B cell (primary cell): ENCODE results near the gene TLE2. TPM values are rescaled to one million over a fixed set of nuclear protein-coding genes. Genes with fewer than 3 reads are reported as not detected.

Experiments used
- ATAC-seq: fragments of 200-7000 bp; cut with Tn5 transposase; one replicate; pipeline ENCODE4 v1.10.0; 2021; ENCODE audit warnings: low read depth, mild to moderate bottlenecking, moderate number of reproducible peaks, moderate library complexity
- CTCF ChIA-PET: fragments of 350-600 bp; sonication (Branson Sonifier 250); formaldehyde crosslinking; loops from one replicate; lab custom pipeline; 2021; ENCODE audit warnings: antibody characterized with exemption, inconsistent platforms; lab: Charles Lee
- POLR2A ChIA-PET: fragments of 350-600 bp; sonication (Branson Sonifier 250); formaldehyde crosslinking; loops from one replicate; lab custom pipeline; 2021; ENCODE audit warnings: antibody characterized with exemption; lab: Charles Lee
- DNase-seq: peaks from one replicate; pipeline ENCODE4 v3.0.0; 2013
- H2AFZ ChIP-seq: 2 replicates; pipeline ENCODE4 v1.6.1; 2012; ENCODE audit warnings: mild to moderate bottlenecking, low read depth, low read length; ENCODE audit not compliant: insufficient read depth, poor library complexity, severe bottlenecking
- H3K27ac ChIP-seq, 2 donors: 1 replicate in 1 of 2; 2 replicates in 1 of 2; pipeline ENCODE4 v1.5.1; 2012 to 2013; ENCODE audit warnings: low read length in 2 of 2, mild to moderate bottlenecking in 2 of 2, moderate library complexity in 1 of 2
- H3K27me3 ChIP-seq, 4 experiments: fragments of 200-600 bp in 1 of 4; sonication (generic) in 1 of 4; replicated peaks in 1 of 4; 1 replicate in 2 of 4; 2 replicates in 2 of 4; pipeline versions ENCODE4 v1.6.1 to v1.7.0; 2013 to 2016; ENCODE audit warnings: low read length in 3 of 4, mild to moderate bottlenecking in 2 of 4, mixed read lengths in 1 of 4, moderate library complexity in 1 of 4; ENCODE audit not compliant: insufficient read depth in 4 of 4, control insufficient read depth in 3 of 4; ENCODE audit errors: control extremely low read depth in 1 of 4
- H3K36me3 ChIP-seq, 2 experiments: replicated peaks in 1 of 2; 1 replicate in 1 of 2; 2 replicates in 1 of 2; pipeline versions ENCODE4 v1.6.1 to v1.7.1; 2013; ENCODE audit warnings: low read length in 1 of 2; ENCODE audit not compliant: insufficient read depth in 2 of 2, control insufficient read depth in 1 of 2; ENCODE audit errors: control extremely low read depth in 1 of 2, extremely low read depth in 1 of 2
- H3K4me1 ChIP-seq, 2 donors: fragments of 200-600 bp in 1 of 2; sonication (generic) in 1 of 2; 1 replicate in 1 of 2; 2 replicates in 1 of 2; pipeline versions ENCODE4 v1.5.1 to v1.6.1; 2013 to 2017; ENCODE audit warnings: low read length in 2 of 2; ENCODE audit not compliant: control insufficient read depth in 2 of 2, insufficient read depth in 2 of 2
- H3K4me2 ChIP-seq: replicated peaks from 2 replicates; pipeline ENCODE3; 2012; ENCODE audit warnings: mild to moderate bottlenecking, low read depth, low read length; ENCODE audit not compliant: poor library complexity, severe bottlenecking
- H3K4me3 ChIP-seq, 5 experiments: fragments of 200-600 bp in 1 of 5; sonication (generic) in 1 of 5; 1 replicate in 3 of 5; 2 replicates in 2 of 5; pipeline versions ENCODE4 v1.5.1 to v1.7.0; 2011 to 2016; ENCODE audit warnings: low read length in 4 of 5, mild to moderate bottlenecking in 4 of 5, low read depth in 2 of 5, control low read depth in 1 of 5, moderate library complexity in 1 of 5; ENCODE audit not compliant: insufficient read depth in 1 of 5; ENCODE audit errors: control extremely low read depth in 1 of 5, extremely low read depth in 1 of 5
- H3K79me2 ChIP-seq: fragments of 200-600 bp; sonication (generic); one replicate; pipeline ENCODE4 v1.6.0; 2016; ENCODE audit warnings: low read length; ENCODE audit not compliant: control insufficient read depth, insufficient read depth
- H3K9ac ChIP-seq: fragments of 200-600 bp; sonication (generic); 2 replicates; pipeline ENCODE4 v1.6.1; 2017; ENCODE audit warnings: mild to moderate bottlenecking, low read length, moderate library complexity
- H3K9me3 ChIP-seq, 3 donors: one replicate each; pipeline versions ENCODE4 v1.6.1 to v1.7.1; 2013; ENCODE audit warnings: low read length in 2 of 3; ENCODE audit not compliant: control insufficient read depth in 2 of 3, insufficient read depth in 1 of 3; ENCODE audit errors: control extremely low read depth in 1 of 3
- H4K20me1 ChIP-seq: 2 replicates; pipeline ENCODE4 v1.6.0; 2012; ENCODE audit warnings: mild to moderate bottlenecking, low read length; ENCODE audit not compliant: insufficient read depth, control insufficient read depth, poor library complexity, severe bottlenecking
- H3K27ac Mint-ChIP-seq: one replicate; pipeline ENCODE4 v1.8.0; 2021; ENCODE audit warnings: mixed read lengths
- H3K27me3 Mint-ChIP-seq: one replicate; pipeline ENCODE4 v1.8.0; 2021; ENCODE audit warnings: mixed read lengths
- H3K4me1 Mint-ChIP-seq: one replicate; pipeline ENCODE4 v1.8.0; 2021; ENCODE audit warnings: mixed read lengths
- H3K4me3 Mint-ChIP-seq: one replicate; pipeline ENCODE4 v1.8.0; 2021; ENCODE audit warnings: mixed read lengths
- H3K9me3 Mint-ChIP-seq: one replicate; pipeline ENCODE4 v1.8.0; 2022; ENCODE audit warnings: mixed read lengths; ENCODE audit not compliant: insufficient read depth
- CTCF ChIP-seq: fragments of 200-600 bp; IDR thresholded peaks from one replicate; pipeline ENCODE4 v1.8.0; 2022; ENCODE audit warnings: antibody characterized with exemption, mild to moderate bottlenecking
- EZH2 ChIP-seq: IDR thresholded peaks from 2 replicates; pipeline ENCODE4 v1.6.1; 2012; ENCODE audit warnings: borderline replicate concordance, low read depth, mild to moderate bottlenecking, moderate library complexity, low read length; ENCODE audit not compliant: insufficient read depth, poor library complexity, severe bottlenecking
- WGBS: methylation state at CpG from one replicate; pipeline ENCODE4 v1.1.5; 2013; ENCODE audit warnings: missing lambda C conversion rate; ENCODE audit not compliant: insufficient coverage; 5-methylcytosine and 5-hydroxymethylcytosine counted together
- intact Hi-C: fragments of 100-400 bp; cut with micrococcal nuclease; formaldehyde crosslinking; loops from one replicate; pipeline ENCODE4 v1.10.0; 2022
- polyA plus RNA-seq: library from polyadenylated mRNA; depleted of rRNA; stranded (reverse); fragments of >200 nt; gene quantifications from 2 replicates; pipeline ENCODE4 v1.2.3, GENCODE V29; 2012
- total RNA-seq, 2 donors: library from RNA; stranded (reverse); fragments of 120-200 nt in 1 of 2; gene quantifications; 1 replicate in 1 of 2; 2 replicates in 1 of 2; pipeline versions ENCODE4 v1.2.3 to v1.2.4, GENCODE V29; 2013 to 2022

TLE2 gene
- total and polyA plus RNA-seq, 2 donors (not counting 1 experiment from before 2014, with no cell fraction given): 3.0 to 5.3 TPM

DNA sequence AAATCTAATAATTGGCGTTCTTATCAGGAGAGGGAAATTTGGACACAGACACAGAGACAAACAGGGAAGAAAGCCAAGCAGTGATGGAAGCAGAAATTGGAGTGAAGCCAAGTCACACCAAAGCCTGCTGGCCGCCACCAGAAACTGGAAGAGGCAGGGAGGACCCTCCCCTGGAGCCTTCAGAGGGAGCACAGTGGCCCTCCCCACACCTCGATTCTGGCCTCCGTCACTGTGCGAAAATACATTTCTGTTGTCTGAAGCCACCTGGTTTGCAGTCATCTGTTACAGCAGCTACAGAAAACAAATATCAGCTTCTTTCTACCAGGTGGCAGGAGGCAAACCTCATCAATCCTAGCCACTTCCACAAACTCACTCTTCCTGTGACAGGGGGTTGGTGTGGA, 60.0 kb downstream of the TLE2 start:
- Histone ChIP-seq H3K9me3 (peaks cover 0 to 34% (median 0%) of the 10 kb centered on the region in 3 donors), H3K36me3 (no peaks in the 10 kb centered on the region), H3K27me3 (peaks cover 0 to 4% (median under 1%) of the 10 kb centered on the region in 4 experiments), H3K4me2 (peak overlapping the region; percentile 50), H3K9ac (no peak overlapping the region), H3K4me3 (no peak overlapping the region), H3K79me2 (no peaks in the 10 kb centered on the region), H4K20me1 (no peaks in the 10 kb centered on the region), H3K27ac (peak overlapping the region; percentile 57 to 67), H3K4me1 (peaks cover 36 to 44% of the 10 kb centered on the region in 2 donors), H2AFZ (no peak overlapping the region)
- Mint-ChIP-seq H3K27me3 (no peaks in the 10 kb centered on the region), H3K4me1 (peaks cover 30% of the 10 kb centered on the region), H3K4me3 (peak overlapping the region; percentile 50), H3K9me3 (no peaks in the 10 kb centered on the region), H3K27ac (peak overlapping the region; percentile 68)
- ChIA-PET CTCF (interaction anchor here (0.6 to 15.0 kb wide), 8 partner anchors 11 to 162 kb away, joined by 3 to 281 read pairs (median 4); no protein-coding TSS in a partner anchor), POLR2A (interaction anchor here (0.7 to 1.2 kb wide), 4 partner anchors 67 to 1286 kb away, joined by 3 to 11 read pairs (median 4); no protein-coding TSS in a partner anchor)
- intact Hi-C loops: loop anchor here (10.0 kb wide), 1 partner anchor 106 kb away; no protein-coding TSS in a partner anchor
- ATAC-seq (peak; percentile 59), DNase-seq (peak; percentile 63)
- TF ChIP-seq CTCF: no peak
- no peak for TF ChIP-seq EZH2
- 48% methylated on average over 2 of the region's 5 CpGs for WGBS

DNA sequence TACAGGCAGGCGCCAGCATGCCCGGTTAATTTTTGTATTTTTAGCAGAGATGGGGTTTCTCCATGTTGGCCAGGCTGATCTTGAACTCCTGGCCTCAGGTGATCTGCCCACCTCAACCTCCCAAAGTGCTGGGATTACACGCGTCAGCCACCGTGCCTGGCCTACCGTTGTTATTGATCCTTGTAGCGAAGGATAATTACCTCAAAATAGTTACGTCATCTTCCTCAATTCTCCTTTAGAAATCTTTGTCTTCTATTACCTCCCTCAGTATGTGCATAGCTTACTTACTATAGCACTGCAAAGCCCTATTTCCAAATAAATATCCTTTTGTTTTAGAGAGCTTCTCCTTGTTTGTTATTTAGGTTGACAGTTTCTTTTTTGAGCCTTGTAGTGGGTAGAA, 61.1 kb downstream of the TLE2 start:
- peaks cover 30% of the 10 kb centered on the region for H3K4me1 Mint-ChIP-seq

More for the DNA sequence above, 61.1 kb downstream of the TLE2 start:
- intact Hi-C loops: loop anchor here (10.0 kb wide), 1 partner anchor 107 kb away; no protein-coding TSS in a partner anchor
- TF ChIP-seq CTCF (no peak), EZH2 (no peak)
- DNase-seq (no peak), ATAC-seq (no peak)
- no peak overlapping the region for H3K9ac ChIP-seq
- H3K27me3 Mint-ChIP-seq: no peaks in the 10 kb centered on the region
- WGBS: 100% methylated on average over 4 of the region's 8 CpGs
- H3K27ac ChIP-seq: no peak overlapping the region
- H3K36me3 ChIP-seq: no peaks in the 10 kb centered on the region
- no peaks in the 10 kb centered on the region for H3K9me3 Mint-ChIP-seq
- peak overlapping the region; percentile 71 for H3K27ac Mint-ChIP-seq
- no peak overlapping the region for H3K4me3 ChIP-seq
- ChIA-PET CTCF (interaction anchor here (0.6 to 15.0 kb wide), 5 partner anchors 9 to 263 kb away, joined by 3 to 281 read pairs (median 5); partner anchors contain the start of gene TLE6), POLR2A (interaction anchor here (1.2 kb wide), 1 partner anchor 67 kb away, joined by 5 read pairs; no protein-coding TSS in a partner anchor)
- no peaks in the 10 kb centered on the region for H4K20me1 ChIP-seq
- H3K4me3 Mint-ChIP-seq: peak overlapping the region; percentile 29
- H3K4me1 ChIP-seq: peaks cover 36 to 44% of the 10 kb centered on the region in 2 donors
- no peak overlapping the region for H3K4me2 ChIP-seq
- H2AFZ ChIP-seq: no peak overlapping the region
- no peaks in the 10 kb centered on the region for H3K79me2 ChIP-seq
- H3K9me3 ChIP-seq: peaks cover 0 to 34% (median 0%) of the 10 kb centered on the region in 3 donors
- H3K27me3 ChIP-seq: peaks cover 0 to 4% (median 0%) of the 10 kb centered on the region in 4 experiments
